Inflammatory macrophage (primary cell): ENCODE measurements around the gene PPP1R14C.
A peak's percentile ranks its signal among the peaks of the same experiment; 100 is the strongest.
"Not testable (repeated sequence)": the region's sequence is repeated elsewhere in the genome, so short reads cannot be mapped to it uniquely, and the experiment has no call there.

ENCODE experiments used
- DNase-seq, 2 donors: peaks; one replicate each; pipeline ENCODE4 v3.0.0-alpha.2; 2020 to 2022
- total RNA-seq, 18 experiments: gene quantifications; one replicate each; lab custom pipeline; 2026; ENCODE audit warnings: mixed read lengths in 6 of 18, inconsistent platforms in 2 of 18; lab: John Stamatoyannopoulos, UW

Gene PPP1R14C
- 0.71 to 7.0 (median 2.7) reads per million in 18 experiments for total RNA-seq

DNA sequence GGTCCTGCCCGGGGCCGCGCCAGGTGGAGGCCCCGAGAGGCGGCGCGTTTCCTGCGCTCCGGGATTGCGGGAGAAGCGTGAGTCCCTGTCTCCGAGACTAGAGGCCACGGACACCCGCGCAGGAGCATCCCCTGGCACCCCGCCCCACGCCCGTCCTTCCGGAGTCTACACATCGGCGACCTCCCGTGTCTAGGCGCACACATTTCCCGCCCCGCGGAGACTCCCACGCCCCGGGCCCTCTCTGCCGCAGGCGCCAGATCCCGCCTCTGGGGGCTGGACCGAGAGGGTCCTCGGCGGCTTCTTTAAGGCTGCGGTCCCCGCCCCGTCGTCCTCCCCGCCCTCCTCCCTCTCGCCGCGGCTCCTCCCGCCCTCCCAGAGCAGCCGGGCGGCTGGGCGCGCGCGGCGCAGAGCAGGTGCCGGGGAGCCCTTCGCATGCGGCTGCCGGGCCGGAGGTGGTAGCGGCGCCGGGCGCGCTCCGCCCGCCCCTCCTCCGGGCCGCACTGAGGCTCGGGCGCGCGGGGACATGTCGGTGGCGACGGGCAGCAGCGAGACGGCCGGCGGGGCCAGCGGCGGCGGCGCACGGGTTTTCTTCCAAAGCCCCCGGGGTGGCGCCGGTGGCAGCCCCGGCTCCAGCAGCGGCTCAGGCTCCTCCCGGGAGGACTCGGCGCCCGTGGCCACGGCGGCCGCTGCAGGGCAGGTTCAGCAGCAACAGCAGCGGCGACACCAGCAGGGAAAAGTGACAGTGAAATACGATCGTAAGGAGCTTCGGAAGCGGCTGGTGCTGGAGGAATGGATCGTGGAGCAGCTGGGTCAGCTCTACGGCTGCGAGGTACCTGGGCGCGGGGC lies at the start of gene PPP1R14C:
Gene PPP1R14C, plus strand, starts transcription at position 375 of the 846 bp plus-strand sequence. Its CDS starts 149 bp downstream, at position 524.
- DNase-seq, result peak; percentile 18 to 31

DNA sequence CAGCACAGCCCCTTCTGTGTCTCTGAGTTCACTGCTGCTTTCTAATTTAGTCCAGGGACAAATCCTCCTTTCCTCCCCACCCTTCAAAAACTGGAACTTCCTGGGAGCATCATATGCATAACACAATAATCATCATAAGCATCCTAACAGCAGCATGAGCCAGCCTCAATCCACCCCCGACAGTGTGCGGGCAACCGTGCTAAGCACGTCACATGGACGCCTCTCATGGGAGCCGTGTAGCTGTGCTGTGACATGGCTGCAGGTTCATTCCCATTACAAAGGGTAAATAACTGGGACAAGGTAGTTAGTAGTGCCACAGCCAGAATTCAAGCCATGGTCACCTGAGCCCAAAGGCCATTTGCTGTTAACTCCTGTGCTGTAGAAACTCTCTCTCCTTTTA lies 49.4 kb upstream of the PPP1R14C start:
- DNase-seq, result no peak

DNA sequence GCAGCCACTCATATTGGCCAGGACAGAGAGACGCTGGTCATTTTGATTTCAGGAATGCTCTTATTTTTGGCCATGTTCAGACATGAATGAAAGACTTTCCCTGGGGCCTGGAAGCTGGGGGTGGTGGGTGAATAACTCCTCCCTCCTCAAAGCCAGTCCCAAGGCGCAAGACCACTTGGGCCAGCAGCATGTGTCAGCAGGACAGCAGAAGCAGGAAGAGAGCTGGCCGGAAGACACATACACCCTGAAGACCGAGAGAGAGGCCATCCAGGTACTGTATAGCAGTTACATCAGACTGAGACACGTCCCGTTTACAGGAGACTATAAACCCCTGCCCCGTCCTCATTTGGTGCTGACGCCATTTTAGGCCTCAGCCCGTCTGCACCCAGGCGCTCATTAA lies 44.7 kb upstream of the PPP1R14C start:
- DNase-seq, result no peak

- DNase-seq, result no peak
Measured at GRCh38 chr6:150099546-150099945, 43.3 kb upstream of the PPP1R14C start.

GRCh38 chr6:150099953-150100352 lies 42.9 kb upstream of the PPP1R14C start:
- DNase-seq, result no peak

- no peak for DNase-seq
Measured at GRCh38 chr6:150100745-150101144, 42.1 kb upstream of the PPP1R14C start.

DNA sequence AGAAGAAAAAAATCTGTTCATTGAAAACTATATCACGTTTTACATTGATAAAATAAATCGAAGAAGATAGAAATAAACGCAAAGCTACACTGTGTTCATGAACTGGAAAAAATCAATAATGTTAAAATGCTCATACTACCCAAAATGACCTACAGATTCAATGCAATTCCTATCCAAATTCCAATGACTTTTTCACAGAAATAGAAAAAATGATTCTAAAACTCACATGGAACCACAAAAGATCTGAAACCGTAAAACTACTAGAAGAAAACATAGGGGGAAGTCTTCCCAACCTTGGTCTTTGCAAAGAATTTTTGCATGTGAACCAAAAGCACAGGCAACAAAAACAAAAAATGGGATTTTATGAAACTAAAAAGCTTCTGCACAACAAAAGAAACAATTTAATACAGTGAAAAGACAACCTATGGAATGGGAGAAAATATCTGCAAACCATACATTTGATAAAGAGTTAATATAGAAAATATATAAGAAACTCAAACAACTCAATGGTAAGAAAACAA lies 40.0 kb upstream of the PPP1R14C start:
- DNase-seq, result no peak

- no peak for DNase-seq
Measured at GRCh38 chr6:150112233-150112632, 30.6 kb upstream of the PPP1R14C start.

- no peak for DNase-seq
Measured at GRCh38 chr6:150115769-150116168, 27.1 kb upstream of the PPP1R14C start.

DNA sequence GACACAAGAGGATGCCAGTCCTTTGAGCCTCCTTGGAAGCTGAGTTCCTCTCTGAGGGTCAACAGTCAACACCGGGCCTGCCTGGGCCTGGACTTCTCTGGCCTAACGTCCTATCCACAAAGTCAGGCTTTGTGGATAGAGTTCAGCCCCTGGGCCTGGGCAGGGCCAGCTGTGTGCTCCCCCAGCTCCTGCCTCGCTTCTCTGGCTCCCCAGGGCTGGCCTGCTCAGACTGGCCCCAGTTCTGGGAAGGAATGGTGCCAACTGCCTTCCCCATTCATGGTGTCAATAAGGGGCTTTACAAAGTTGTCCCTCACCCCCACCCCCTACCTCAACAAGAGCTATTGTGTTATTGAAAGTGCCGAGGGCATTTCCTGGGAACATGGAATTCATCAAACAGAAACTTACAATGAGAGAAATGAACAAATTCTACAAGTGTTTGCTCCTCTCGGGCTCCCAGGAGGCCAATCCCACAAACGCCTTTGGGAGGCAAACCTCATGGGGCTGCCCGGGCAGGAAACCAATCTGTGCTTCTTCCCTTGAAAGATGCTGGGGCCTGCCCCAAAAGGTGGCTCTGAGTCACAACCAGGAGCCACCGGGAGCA lies 26.5 kb upstream of the PPP1R14C start:
- no peak for DNase-seq

DNA sequence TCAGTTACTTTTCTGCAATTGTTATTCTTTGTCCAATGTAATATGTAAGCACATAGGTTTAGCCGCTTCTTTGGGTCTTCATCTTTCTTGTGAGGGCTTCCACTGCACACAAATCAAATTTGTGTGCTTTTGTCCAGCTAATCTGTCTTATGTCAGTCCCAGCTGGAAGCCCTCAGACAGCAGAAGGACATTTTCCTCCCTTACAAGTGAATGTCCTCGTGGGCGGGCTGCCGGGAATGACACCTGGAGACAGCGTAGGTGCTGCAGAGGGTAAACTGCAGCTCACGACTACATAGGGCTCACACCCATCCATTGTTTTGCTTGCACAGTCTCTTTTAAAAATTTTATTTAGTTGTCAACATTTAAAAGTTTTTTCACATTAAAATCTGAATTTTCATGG lies 24.6 kb upstream of the PPP1R14C start:
- no peak for DNase-seq

- DNase-seq, result no peak
Measured at GRCh38 chr6:150118627-150119026, 24.2 kb upstream of the PPP1R14C start.

DNA sequence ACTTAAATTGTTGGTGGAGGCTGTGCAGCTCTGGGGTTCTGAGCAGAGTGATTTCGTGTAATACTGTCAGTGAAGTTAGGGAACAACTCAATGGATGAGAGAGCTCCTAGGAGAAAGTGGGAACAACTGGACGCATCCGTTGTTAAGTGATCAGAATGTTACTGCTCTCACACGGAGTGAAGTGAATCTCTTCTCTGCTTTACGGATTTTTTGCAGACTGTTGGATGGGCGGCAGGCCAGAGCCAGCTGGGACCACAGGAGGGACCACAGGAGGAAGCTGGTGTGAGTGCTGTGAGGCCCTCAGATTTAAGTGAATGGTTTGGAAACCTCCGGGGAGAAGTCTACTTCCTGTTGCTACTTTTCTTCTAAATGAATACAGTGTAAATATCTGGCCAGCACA lies 23.7 kb upstream of the PPP1R14C start:
- DNase-seq, result no peak

DNA sequence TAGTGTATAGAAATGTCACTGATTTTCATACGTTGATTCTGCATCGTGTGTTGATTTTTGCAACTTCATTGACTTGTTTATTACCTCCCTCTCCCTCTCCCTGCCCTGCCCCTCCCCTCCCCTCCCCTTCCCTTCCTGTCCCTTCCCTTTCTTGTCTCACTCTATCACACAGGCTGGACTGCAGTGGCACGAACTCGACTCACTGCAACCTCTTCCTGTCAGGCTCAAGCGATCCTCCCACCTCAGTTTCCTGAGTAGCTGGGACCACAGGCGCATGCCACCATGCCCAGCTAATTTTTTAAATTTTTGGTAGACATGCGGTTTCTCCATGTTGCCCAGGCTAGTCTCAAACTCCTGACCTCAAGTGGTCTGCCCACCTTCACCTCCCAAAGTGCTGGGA lies 19.2 kb upstream of the PPP1R14C start:
- no peak for DNase-seq

DNA sequence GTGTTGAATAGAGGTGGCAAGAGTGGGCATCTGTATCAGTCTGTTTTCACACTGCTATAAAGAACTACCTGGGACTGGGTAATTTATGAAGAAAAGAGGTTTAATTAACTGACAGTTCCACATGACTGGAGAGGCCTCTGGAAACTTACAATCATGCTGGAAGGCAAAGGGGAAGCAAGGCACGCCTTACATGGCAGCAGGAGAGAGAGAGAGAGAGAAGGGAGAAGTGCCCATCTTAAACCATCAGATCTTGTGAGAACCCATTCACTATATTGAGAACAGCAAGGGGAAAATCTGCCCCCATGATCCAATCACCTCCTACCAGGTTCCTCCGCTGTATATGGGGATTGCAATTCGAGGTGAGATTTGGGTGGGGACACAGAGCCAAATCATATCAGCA lies 18.6 kb upstream of the PPP1R14C start:
- no peak for DNase-seq

- DNase-seq, result no peak
Measured at GRCh38 chr6:150126641-150127291, 16.1 kb upstream of the PPP1R14C start.

DNA sequence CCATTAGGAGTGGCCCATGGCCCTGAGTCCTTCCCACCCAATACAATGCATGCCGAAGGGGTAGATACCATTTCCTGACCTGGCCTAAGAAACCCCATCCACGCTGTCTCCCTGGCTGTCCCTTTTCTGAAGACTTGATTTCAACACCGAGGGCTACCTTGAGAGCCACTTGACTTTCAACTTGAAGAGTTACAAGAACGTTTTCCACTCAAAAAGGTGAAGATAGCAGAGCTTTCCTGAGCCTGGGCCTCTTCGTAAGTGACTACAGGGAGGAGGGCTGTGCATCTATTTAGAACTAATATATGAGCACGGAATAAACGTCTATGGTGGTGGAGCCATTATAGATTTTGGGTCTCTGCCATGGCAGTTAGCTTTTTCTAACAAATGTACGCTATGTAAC lies 14.4 kb upstream of the PPP1R14C start:
- DNase-seq, result no peak

GRCh38 chr6:150129616-150130505 lies 13.0 kb upstream of the PPP1R14C start:
- DNase-seq, result no peak

DNA sequence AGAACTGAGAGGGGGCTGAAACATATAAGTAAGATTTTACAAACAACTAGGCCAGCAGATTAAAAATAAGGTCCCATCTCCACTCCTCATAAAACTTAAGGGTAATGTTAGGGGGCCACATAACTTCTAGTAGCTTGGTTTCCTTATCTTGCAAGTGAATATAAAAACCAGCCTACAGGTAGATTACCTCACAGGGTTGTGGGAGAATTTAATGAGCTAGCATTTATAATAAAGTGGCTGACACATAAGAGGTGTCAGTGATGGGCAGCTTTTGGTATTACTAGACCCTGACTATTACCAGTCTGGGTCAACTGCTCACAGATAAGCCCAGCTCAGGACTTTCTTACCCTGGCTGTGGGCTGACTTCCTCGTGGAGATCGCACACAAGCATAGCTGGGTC lies 9.2 kb upstream of the PPP1R14C start:
- no peak for DNase-seq

DNA sequence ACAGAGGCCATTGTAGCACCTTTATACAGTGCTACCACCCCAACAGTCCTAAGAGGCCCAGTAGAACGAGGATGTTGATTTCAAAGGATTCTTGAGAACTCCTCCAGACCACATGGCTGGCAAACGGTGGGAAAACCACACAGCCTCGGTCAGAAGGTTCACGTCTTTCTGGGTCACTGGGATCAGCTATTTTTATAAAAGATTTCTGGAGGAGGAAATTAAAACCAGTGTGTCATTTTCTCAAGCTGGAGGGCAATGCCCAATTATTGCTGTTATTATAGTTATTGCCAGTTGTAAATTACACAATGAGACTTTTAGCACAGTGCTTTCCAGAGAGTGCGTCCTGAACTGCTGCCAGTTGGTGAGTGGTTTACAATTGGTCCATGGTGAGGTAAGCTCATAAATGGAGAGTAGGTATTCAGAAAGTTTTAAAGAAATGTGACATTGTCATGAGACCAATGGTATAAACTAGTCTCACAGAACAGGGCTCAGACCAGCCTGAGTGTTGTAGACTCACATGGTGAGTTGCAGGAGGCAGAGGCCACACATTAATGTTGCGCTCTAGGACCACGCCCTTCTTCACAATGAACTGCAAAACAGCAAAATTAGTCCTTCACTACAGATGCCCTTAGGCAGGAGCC lies 8.4 kb upstream of the PPP1R14C start:
- DNase-seq, result no peak

DNA sequence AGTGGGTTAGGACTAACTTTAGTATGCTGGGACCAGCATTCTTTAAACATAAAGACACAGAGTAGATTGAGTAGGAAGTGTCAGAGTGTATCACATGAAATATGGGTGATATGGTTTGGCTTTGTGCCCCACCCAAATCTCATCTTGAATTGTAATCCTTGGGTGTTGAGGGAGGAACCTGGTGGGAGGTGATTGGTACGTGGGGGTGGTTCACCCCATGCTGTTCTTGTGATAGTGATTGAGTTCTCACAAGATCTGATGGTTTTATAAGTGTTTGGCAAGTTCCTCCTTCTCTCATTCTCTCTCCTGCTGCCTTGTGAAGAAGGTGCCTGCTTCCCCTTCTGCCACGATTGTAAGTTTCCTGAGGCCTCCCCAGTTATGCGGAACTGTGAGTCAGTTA lies 5.1 kb upstream of the PPP1R14C start:
- DNase-seq, result not testable (repeated sequence)

- no peak for DNase-seq
Measured at GRCh38 chr6:150138638-150139037, 4.2 kb upstream of the PPP1R14C start.
